NCI-H2107 treated with DMSO at 0.1 percent for 48 hours (cell line): ENCODE results near the gene ZNF695.
A peak's percentile ranks its signal among the peaks of the same experiment; 100 is the strongest.
"Not testable (repeated sequence)": the region's sequence is repeated elsewhere in the genome, so short reads cannot be mapped to it uniquely, and the experiment has no call there.

Experiments
- DNase-seq: peaks from one replicate; lab custom pipeline; 2025; ENCODE audit not compliant: unreplicated experiment; lab: John Stamatoyannopoulos, UW

ZNF695 gene

GRCh38 chr1:247007511-247008405 lies at the start of gene ZNF695:
ZNF695 (minus strand) TSS chr1:247008057; CDS start chr1:247007908, 149 bp downstream.
- no peak for DNase-seq

GRCh38 chr1:247056071-247056470 lies 48.2 kb upstream of the ZNF695 start:
- DNase-seq: no peak

GRCh38 chr1:247054992-247055415 lies 47.1 kb upstream of the ZNF695 start:
- no peak for DNase-seq

- DNase-seq: no peak
These were observed 39.8 kb upstream of the ZNF695 start for GRCh38 chr1:247047702-247048101.

- DNase-seq: no peak
These were observed 39.4 kb upstream of the ZNF695 start for GRCh38 chr1:247047260-247047659.

- no peak for DNase-seq
These were observed 35.5 kb upstream of the ZNF695 start for GRCh38 chr1:247043406-247043805.

- no peak for DNase-seq
These were observed 29.9 kb upstream of the ZNF695 start for GRCh38 chr1:247037511-247038320.

GRCh38 chr1:247032306-247032705 lies 24.4 kb upstream of the ZNF695 start:
- not testable (repeated sequence) for DNase-seq

GRCh38 chr1:247024658-247025057 lies 16.8 kb upstream of the ZNF695 start:
- not testable (repeated sequence) for DNase-seq

- DNase-seq: no peak
These were observed 5.5 kb upstream of the ZNF695 start for GRCh38 chr1:247013391-247013790.

- DNase-seq: no peak
These were observed 546 bp upstream of the ZNF695 start for GRCh38 chr1:247008406-247008799.

GRCh38 chr1:247004081-247004480 lies 3.8 kb downstream of the ZNF695 start:
- DNase-seq: not testable (repeated sequence)

GRCh38 chr1:246989901-246990300 lies 18.0 kb downstream of the ZNF695 start:
- no peak for DNase-seq

- DNase-seq: no peak
These were observed 19.5 kb downstream of the ZNF695 start for GRCh38 chr1:246988316-246988715.

- no peak for DNase-seq
These were observed 20.7 kb downstream of the ZNF695 start for GRCh38 chr1:246987083-246987690.

- no peak for DNase-seq
These were observed 29.1 kb downstream of the ZNF695 start for GRCh38 chr1:246978785-246979184.

- DNase-seq: no peak
These were observed 29.6 kb downstream of the ZNF695 start for GRCh38 chr1:246978281-246978680.

- DNase-seq: no peak
These were observed 35.9 kb downstream of the ZNF695 start for GRCh38 chr1:246971969-246972368.

GRCh38 chr1:246971090-246971721 lies 36.7 kb downstream of the ZNF695 start:
- peak; percentile 65 for DNase-seq

- DNase-seq: no peak
These were observed 38.2 kb downstream of the ZNF695 start for GRCh38 chr1:246969621-246970020.

- DNase-seq: no peak
These were observed 41.4 kb downstream of the ZNF695 start for GRCh38 chr1:246966502-246966901.
